Esophagus muscularis mucosa (tissue), 4 donors: ENCODE measurements around the gene IQGAP2. TPM values are rescaled to one million over a fixed set of nuclear protein-coding genes. Genes with fewer than 3 reads are reported as not detected.

Experiments
- DNase-seq: peaks from one replicate; pipeline ENCODE4 v3.0.0-alpha.2; 2017; ENCODE audit errors: extremely low spot score
- H3K27ac ChIP-seq, 4 donors: fragments of 200-600 bp; sonication (generic); replicated peaks in 1 of 4; 1 replicate in 3 of 4; 2 replicates in 1 of 4; pipeline ENCODE4 v1.5.1; 2016 to 2019; ENCODE audit warnings: mild to moderate bottlenecking in 1 of 4
- H3K27me3 ChIP-seq, 4 donors: fragments of 200-600 bp; sonication (generic); one replicate each; pipeline versions ENCODE4 v1.5.1 to v1.6.0; 2016 to 2019
- H3K36me3 ChIP-seq, 4 donors: fragments of 200-600 bp; sonication (generic); one replicate each; pipeline ENCODE4 v1.5.1; 2016 to 2019
- H3K4me1 ChIP-seq, 4 donors: fragments of 200-600 bp; sonication (generic); one replicate each; pipeline ENCODE4 v1.5.1; 2016 to 2019
- H3K4me3 ChIP-seq, 4 donors: fragments of 200-600 bp; sonication (generic); 1 replicate in 2 of 4; 2 replicates in 2 of 4; pipeline ENCODE4 v1.5.1; 2016 to 2019; ENCODE audit warnings: mild to moderate bottlenecking in 4 of 4, moderate library complexity in 1 of 4
- H3K9me3 ChIP-seq, 4 donors: fragments of 200-600 bp; sonication (generic); 1 replicate in 3 of 4; 2 replicates in 1 of 4; pipeline ENCODE4 v1.5.1; 2016 to 2019
- EP300 ChIP-seq: sonication (generic); formaldehyde crosslinking; IDR thresholded peaks from one replicate; pipeline ENCODE4 v1.6.1; 2017; ENCODE audit warnings: antibody characterized with exemption
- POLR2A ChIP-seq: fragments of 450-650 bp; IDR thresholded peaks from one replicate; pipeline ENCODE4 v1.6.1; 2017; ENCODE audit warnings: antibody characterized with exemption, moderate library complexity, mild to moderate bottlenecking, low read depth
- POLR2AphosphoS5 ChIP-seq, 2 donors: sonication (generic); formaldehyde crosslinking; IDR thresholded peaks; one replicate each; pipeline ENCODE4 v1.6.1; 2017; ENCODE audit warnings: antibody characterized with exemption in 2 of 2
- WGBS: methylation state at CpG from one replicate; pipeline ENCODE4 v1.1.5; 2018; 5-methylcytosine and 5-hydroxymethylcytosine counted together
- intact Hi-C: fragments of 100-400 bp; cut with DNase I; formaldehyde crosslinking; loops from one replicate; pipeline ENCODE4 v1.15.1; 2023
- total RNA-seq, 4 donors: library from RNA; depleted of rRNA; stranded (reverse); fragments of >200 nt; gene quantifications; one replicate each; pipeline versions ENCODE4 v1.1.0 to v1.2.1, GENCODE V29; 2016
- TF ChIP-seq, protein P1 (sequence below), 3 experiments: fragments of 200-600 bp in 2 of 3; fragments of 450-650 bp in 1 of 3; sonication (generic) in 2 of 3; IDR thresholded peaks; one replicate each; pipeline ENCODE4 v1.5.1; 2017 to 2019; ENCODE audit warnings: antibody characterized with exemption in 3 of 3, mild to moderate bottlenecking in 2 of 3, moderate library complexity in 1 of 3

Gene IQGAP2
- total RNA-seq, 4 donors from 2014 or later = 14.9 to 30.7 (median 20.8) TPM

DNA sequence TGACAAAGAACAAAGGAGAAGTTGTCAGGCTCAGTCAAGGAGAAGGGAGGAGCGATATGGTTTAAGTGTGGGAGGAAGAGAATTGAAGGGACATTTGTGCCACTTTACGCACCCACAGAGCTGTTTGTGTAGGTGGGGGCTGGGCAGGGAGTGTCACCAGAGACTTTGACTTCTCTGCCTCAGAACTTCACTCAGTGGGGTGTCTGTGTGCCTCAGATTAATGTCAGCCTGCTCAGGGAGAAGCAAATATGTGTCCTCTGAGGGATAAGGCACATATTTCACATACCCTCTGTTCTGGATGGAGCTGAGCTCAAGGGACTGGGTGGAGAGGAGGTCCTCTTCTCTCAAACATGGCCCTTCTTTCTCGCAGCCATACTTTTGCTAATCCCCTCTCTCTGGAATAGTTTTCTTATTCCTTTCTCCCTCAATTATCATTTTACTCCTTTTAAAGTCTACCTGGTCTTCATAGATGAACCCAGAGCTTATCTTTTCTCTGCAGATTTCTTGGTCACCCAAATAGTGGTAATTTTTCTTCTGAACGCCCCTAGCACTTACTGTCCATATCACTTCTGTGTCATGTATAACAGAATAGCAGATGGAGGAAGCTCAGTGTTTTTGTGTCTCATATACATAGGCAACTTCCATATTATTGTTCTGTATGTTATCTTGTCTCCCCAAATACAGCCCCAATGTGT lies 77.0 kb downstream of the IQGAP2 start:
- no peaks in the 10 kb centered on the region for H3K36me3 ChIP-seq
- no peak overlapping the region for H3K27ac ChIP-seq
- WGBS = 78% methylated on average over 4 of the region's 4 CpGs
- H3K4me1 ChIP-seq = no peaks in the 10 kb centered on the region
- H3K27me3 ChIP-seq = no peaks in the 10 kb centered on the region
- TF ChIP-seq EP300 (no peak), POLR2A (no peak), POLR2AphosphoS5 (IDR thresholded peaks at IDR 0.05) (no peak)
- TF ChIP-seq, protein P1, sequence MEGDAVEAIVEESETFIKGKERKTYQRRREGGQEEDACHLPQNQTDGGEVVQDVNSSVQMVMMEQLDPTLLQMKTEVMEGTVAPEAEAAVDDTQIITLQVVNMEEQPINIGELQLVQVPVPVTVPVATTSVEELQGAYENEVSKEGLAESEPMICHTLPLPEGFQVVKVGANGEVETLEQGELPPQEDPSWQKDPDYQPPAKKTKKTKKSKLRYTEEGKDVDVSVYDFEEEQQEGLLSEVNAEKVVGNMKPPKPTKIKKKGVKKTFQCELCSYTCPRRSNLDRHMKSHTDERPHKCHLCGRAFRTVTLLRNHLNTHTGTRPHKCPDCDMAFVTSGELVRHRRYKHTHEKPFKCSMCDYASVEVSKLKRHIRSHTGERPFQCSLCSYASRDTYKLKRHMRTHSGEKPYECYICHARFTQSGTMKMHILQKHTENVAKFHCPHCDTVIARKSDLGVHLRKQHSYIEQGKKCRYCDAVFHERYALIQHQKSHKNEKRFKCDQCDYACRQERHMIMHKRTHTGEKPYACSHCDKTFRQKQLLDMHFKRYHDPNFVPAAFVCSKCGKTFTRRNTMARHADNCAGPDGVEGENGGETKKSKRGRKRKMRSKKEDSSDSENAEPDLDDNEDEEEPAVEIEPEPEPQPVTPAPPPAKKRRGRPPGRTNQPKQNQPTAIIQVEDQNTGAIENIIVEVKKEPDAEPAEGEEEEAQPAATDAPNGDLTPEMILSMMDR (IDR thresholded peaks at IDR 0.05) = no peak
- H3K4me3 ChIP-seq = no peak overlapping the region
- intact Hi-C loops = no loop called here
- no peak for DNase-seq
- no peaks in the 10 kb centered on the region for H3K9me3 ChIP-seq

GRCh38 chr5:76482984-76483383 lies 79.9 kb downstream of the IQGAP2 start:
- Histone ChIP-seq H3K4me1 (no peaks in the 10 kb centered on the region), H3K36me3 (no peaks in the 10 kb centered on the region), H3K4me3 (no peak overlapping the region), H3K9me3 (no peaks in the 10 kb centered on the region), H3K27ac (no peak overlapping the region), H3K27me3 (no peaks in the 10 kb centered on the region)
- 79% methylated on average over 4 of the region's 4 CpGs for WGBS
- no peak for DNase-seq
- intact Hi-C loops = no loop called here
- TF ChIP-seq EP300 (no peak), POLR2AphosphoS5 (IDR thresholded peaks at IDR 0.05) (no peak)
- TF ChIP-seq, protein P1 (IDR thresholded peaks at IDR 0.05) = no peak

DNA sequence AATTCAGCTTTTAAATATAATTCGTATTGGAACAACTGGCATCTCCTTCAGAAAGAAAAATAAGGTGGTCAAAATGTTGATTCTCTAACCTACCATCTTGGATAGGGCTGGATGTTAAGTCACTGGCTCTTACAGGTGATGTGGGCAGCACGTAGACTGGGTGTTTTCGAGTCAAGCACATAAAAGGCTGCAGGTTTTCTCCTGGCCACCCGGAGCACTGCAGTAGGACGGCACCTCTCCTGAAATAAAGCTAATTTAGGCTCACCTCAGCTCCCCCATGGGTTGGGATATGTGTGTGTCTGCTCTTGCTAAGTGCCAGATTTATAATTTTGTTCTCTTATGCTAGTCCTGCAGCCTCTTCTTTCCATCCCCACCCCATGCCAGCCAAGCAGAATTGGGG lies 80.3 kb downstream of the IQGAP2 start:
- Histone ChIP-seq H3K27ac (no peak overlapping the region), H3K27me3 (no peaks in the 10 kb centered on the region), H3K9me3 (no peaks in the 10 kb centered on the region), H3K4me1 (no peaks in the 10 kb centered on the region), H3K4me3 (no peak overlapping the region), H3K36me3 (no peaks in the 10 kb centered on the region)
- TF ChIP-seq POLR2A (no peak), EP300 (no peak), POLR2AphosphoS5 (IDR thresholded peaks at IDR 0.05) (no peak)
- TF ChIP-seq, protein P1 (IDR thresholded peaks at IDR 0.05) = no peak
- intact Hi-C loops = no loop called here
- DNase-seq = no peak
- 85% methylated on average over 5 of the region's 5 CpGs for WGBS

- Histone ChIP-seq H3K27me3 (no peaks in the 10 kb centered on the region), H3K4me3 (no peak overlapping the region), H3K4me1 (no peaks in the 10 kb centered on the region), H3K36me3 (no peaks in the 10 kb centered on the region), H3K9me3 (no peaks in the 10 kb centered on the region), H3K27ac (no peak overlapping the region)
- TF ChIP-seq POLR2A (no peak), POLR2AphosphoS5 (IDR thresholded peaks at IDR 0.05) (no peak), EP300 (no peak)
- TF ChIP-seq, protein P1 (IDR thresholded peaks at IDR 0.05) = no peak
- WGBS = 81% methylated on average over 4 of the region's 4 CpGs
- intact Hi-C loops = no loop called here
- DNase-seq = no peak
These were observed 80.8 kb downstream of the IQGAP2 start for GRCh38 chr5:76483881-76484280.

- no peak for TF ChIP-seq EP300
- Histone ChIP-seq H3K4me1 (no peaks in the 10 kb centered on the region), H3K27me3 (no peaks in the 10 kb centered on the region), H3K4me3 (no peak overlapping the region), H3K27ac (no peak overlapping the region), H3K9me3 (no peaks in the 10 kb centered on the region), H3K36me3 (no peaks in the 10 kb centered on the region)
- no peak for DNase-seq
- intact Hi-C loops = no loop called here
These were observed 82.4 kb downstream of the IQGAP2 start for GRCh38 chr5:76485511-76485910.
